ENCODE measurements around the gene GRPEL2.
"Not testable (repeated sequence)": the region's sequence is repeated elsewhere in the genome, so short reads cannot be mapped to it uniquely, and the experiment has no call there.

GRPEL2 gene

GRCh38 chr5:149379818-149380374, 34.6 kb downstream of the GRPEL2 start:
- DNase-seq: no peak

- no peak for DNase-seq
Observed at GRCh38 chr5:149380466-149381121, 35.3 kb downstream of the GRPEL2 start.

GRCh38 chr5:149381261-149381985, 36.1 kb downstream of the GRPEL2 start:
- no peak for DNase-seq

GRCh38 chr5:149381986-149382338, 36.7 kb downstream of the GRPEL2 start:
- peak in 1 of 2 experiments; percentile 26 for DNase-seq

- no peak for DNase-seq
Observed at GRCh38 chr5:149382517-149383220, 37.4 kb downstream of the GRPEL2 start.

- DNase-seq: no peak
Observed at GRCh38 chr5:149383399-149383798, 38.1 kb downstream of the GRPEL2 start.

GRCh38 chr5:149386166-149386565, 40.9 kb downstream of the GRPEL2 start:
- no peak for DNase-seq

GRCh38 chr5:149387081-149387631, 41.9 kb downstream of the GRPEL2 start:
- no peak for DNase-seq

GRCh38 chr5:149387982-149388381, 42.7 kb downstream of the GRPEL2 start:
- no peak for DNase-seq

GRCh38 chr5:149388498-149389190, 43.3 kb downstream of the GRPEL2 start:
- DNase-seq: no peak

GRCh38 chr5:149389552-149390495, 44.5 kb downstream of the GRPEL2 start:
- no peak for DNase-seq

- not testable (repeated sequence) for DNase-seq
Observed at GRCh38 chr5:149391076-149391475, 45.8 kb downstream of the GRPEL2 start.

- no peak for DNase-seq
Observed at GRCh38 chr5:149391524-149391923, 46.2 kb downstream of the GRPEL2 start.

- DNase-seq: no peak
Observed at GRCh38 chr5:149392718-149393117, 47.4 kb downstream of the GRPEL2 start.

GRCh38 chr5:149394996-149395395, 49.7 kb downstream of the GRPEL2 start:
- not testable (repeated sequence) for DNase-seq

- no peak for DNase-seq
Observed at GRCh38 chr5:149397530-149397929, 52.2 kb downstream of the GRPEL2 start.

- not testable (repeated sequence) for DNase-seq
Observed at GRCh38 chr5:149398747-149399266, 53.5 kb downstream of the GRPEL2 start.

- DNase-seq: no peak
Observed at GRCh38 chr5:149399775-149400174, 54.5 kb downstream of the GRPEL2 start.

GRCh38 chr5:149400304-149400703, 55.0 kb downstream of the GRPEL2 start:
- no peak for DNase-seq

- no peak for DNase-seq
Observed at GRCh38 chr5:149401051-149401450, 55.8 kb downstream of the GRPEL2 start.

- DNase-seq: no peak
Observed at GRCh38 chr5:149402291-149402690, 57.0 kb downstream of the GRPEL2 start.
